ENCODE results near the gene ALMS1.
A peak's percentile ranks its signal among the peaks of the same experiment; 100 is the strongest.
"Not testable (repeated sequence)": the region's sequence is repeated elsewhere in the genome, so short reads cannot be mapped to it uniquely, and the experiment has no call there.

The ALMS1 gene

GRCh38 chr2:73624036-73624435 is 238.4 kb downstream of the ALMS1 start:
- FAIRE-seq, result not testable (repeated sequence)

GRCh38 chr2:73624625-73625024 is 239.0 kb downstream of the ALMS1 start:
- FAIRE-seq, result not testable (repeated sequence)

- not testable (repeated sequence) for FAIRE-seq
Measured at GRCh38 chr2:73626237-73626636, 240.6 kb downstream of the ALMS1 start.

- FAIRE-seq, result not testable (repeated sequence)
Measured at GRCh38 chr2:73628493-73628892, 242.9 kb downstream of the ALMS1 start.

- FAIRE-seq, result not testable (repeated sequence)
Measured at GRCh38 chr2:73630662-73631266, 245.1 kb downstream of the ALMS1 start.

- not testable (repeated sequence) for FAIRE-seq
Measured at GRCh38 chr2:73636977-73637376, 251.3 kb downstream of the ALMS1 start.

GRCh38 chr2:73638429-73638828 is 252.8 kb downstream of the ALMS1 start:
- no peak for FAIRE-seq

- peak; percentile 98 for FAIRE-seq
Measured at GRCh38 chr2:73640511-73640911, 254.9 kb downstream of the ALMS1 start.

- no peak for FAIRE-seq
Measured at GRCh38 chr2:73640946-73641766, 255.5 kb downstream of the ALMS1 start.

GRCh38 chr2:73641767-73642062 is 256.1 kb downstream of the ALMS1 start:
- FAIRE-seq, result no peak

- no peak for FAIRE-seq
Measured at GRCh38 chr2:73642338-73643018, 256.8 kb downstream of the ALMS1 start, which contains the start of gene NAT8. TSS of gene NAT8 (minus strand) at chr2:73642422. CDS start at chr2:73641628, 794 bp downstream.

- FAIRE-seq, result not testable (repeated sequence)
Measured at GRCh38 chr2:73647690-73648089, 262.1 kb downstream of the ALMS1 start.

- FAIRE-seq, result no peak
Measured at GRCh38 chr2:73651591-73652230, 266.1 kb downstream of the ALMS1 start.

- no peak for FAIRE-seq
Measured at GRCh38 chr2:73652348-73652747, 266.7 kb downstream of the ALMS1 start.

GRCh38 chr2:73654175-73654574 is 268.5 kb downstream of the ALMS1 start:
- no peak for FAIRE-seq
